Activated T-cell treated with anti-CD3 and anti-CD28 coated beads, Interleukin-2, amount 50 U/mL, for 1 hour (primary cell): Measurements from ENCODE around the gene GRIFIN.

Experiments
- DNase-seq: peaks from one replicate; pipeline ENCODE4 v3.0.0-alpha.2; 2020

Gene GRIFIN

GRCh38 chr7:2497500-2498336 lies 21.5 kb upstream of the GRIFIN start:
- DNase-seq = no peak

- no peak for DNase-seq
Observed at GRCh38 chr7:2497065-2497464, 20.9 kb upstream of the GRIFIN start.

- no peak for DNase-seq
Observed at GRCh38 chr7:2496375-2496774, 20.2 kb upstream of the GRIFIN start.

GRCh38 chr7:2495418-2496299 lies 19.5 kb upstream of the GRIFIN start:
- DNase-seq = no peak

- DNase-seq = no peak
Observed at GRCh38 chr7:2494191-2495130, 18.3 kb upstream of the GRIFIN start.

- no peak for DNase-seq
Observed at GRCh38 chr7:2493205-2494164, 17.3 kb upstream of the GRIFIN start.

GRCh38 chr7:2492038-2492437 lies 15.8 kb upstream of the GRIFIN start:
- no peak for DNase-seq

GRCh38 chr7:2490181-2490651 lies 14.0 kb upstream of the GRIFIN start:
- DNase-seq = no peak

- DNase-seq = no peak
Observed at GRCh38 chr7:2488681-2489080, 12.5 kb upstream of the GRIFIN start.

- DNase-seq = no peak
Observed at GRCh38 chr7:2488272-2488645, 12.1 kb upstream of the GRIFIN start.

GRCh38 chr7:2487586-2488271 lies 11.5 kb upstream of the GRIFIN start:
- no peak for DNase-seq

- DNase-seq = no peak
Observed at GRCh38 chr7:2484868-2485267, 8.7 kb upstream of the GRIFIN start.

GRCh38 chr7:2483494-2483893 lies 7.3 kb upstream of the GRIFIN start:
- no peak for DNase-seq

GRCh38 chr7:2482725-2483451 lies 6.7 kb upstream of the GRIFIN start:
- no peak for DNase-seq

- no peak for DNase-seq
Observed at GRCh38 chr7:2481195-2481594, 5.0 kb upstream of the GRIFIN start.

- DNase-seq = no peak
Observed at GRCh38 chr7:2480070-2480408, 3.8 kb upstream of the GRIFIN start.

- no peak for DNase-seq
Observed at GRCh38 chr7:2479276-2480069, 3.3 kb upstream of the GRIFIN start.

- DNase-seq = no peak
Observed at GRCh38 chr7:2478800-2479199, 2.6 kb upstream of the GRIFIN start.

GRCh38 chr7:2478399-2478785 lies 2.2 kb upstream of the GRIFIN start:
- DNase-seq = no peak
